ENCODE measurements around the gene ACAP3.

GRCh38 chr1:1259540-1259939 lies 48.2 kb downstream of the ACAP3 start:
- TF ChIP-seq FOS (IDR thresholded peaks at IDR 0.05; ENCODE audit: borderline replicate concordance, insufficient read depth, low read length) (no peak), POLR2A (IDR thresholded peaks at IDR 0.05; ENCODE audit: low read depth, low read length) (no peak), EZH2 (IDR thresholded peaks at IDR 0.05; ENCODE audit: borderline replicate concordance, low read depth, low read length, severe bottlenecking) (no peak)

All from endothelial cell of umbilical vein (primary cell).